IMR-90 (cell line): ENCODE data around the gene LGALS13. TPM values are rescaled to one million over a fixed set of nuclear protein-coding genes. Genes with fewer than 3 reads are reported as not detected.

ENCODE experiments used
- ATAC-seq: fragments of 200-7000 bp; cut with Tn5 transposase; 2 replicates; pipeline ENCODE4 v1.9.1; 2020; ENCODE audit warnings: low read depth, mild to moderate bottlenecking, moderate library complexity
- BruUV-seq: library from RNA; stranded (reverse); fragments of 400-500 nt; replicated peaks from 2 replicates; lab custom pipeline; 2021; lab: Mats Ljungman, UMichigan
- CTCF ChIA-PET: fragments of 300-600 bp; formaldehyde crosslinking; extraction: SDS; loops from one replicate; lab custom pipeline; 2021; ENCODE audit warnings: antibody characterized with exemption; lab: Yijun Ruan, JAX
- POLR2A ChIA-PET: fragments of 300-600 bp; sonication (Branson Sonifier 250); formaldehyde crosslinking; loops from one replicate; lab custom pipeline; 2022; ENCODE audit warnings: antibody characterized with exemption; ENCODE audit not compliant: unreplicated experiment; lab: Charles Lee
- DNase-seq: peaks from one replicate; pipeline ENCODE4 v3.0.0; 2013
- H2AFZ ChIP-seq: replicated peaks from 2 replicates; pipeline ENCODE3; 2013; ENCODE audit warnings: low read length, mild to moderate bottlenecking; ENCODE audit not compliant: poor library complexity
- H2AK5ac ChIP-seq: 2 replicates; pipeline ENCODE4 v1.6.1; 2013; ENCODE audit warnings: low read depth, low read length, inconsistent platforms
- H2AK9ac ChIP-seq: replicated peaks from 2 replicates; pipeline ENCODE3; 2013; ENCODE audit warnings: mild to moderate bottlenecking, low read depth, low read length, moderate library complexity; ENCODE audit not compliant: poor library complexity
- H2BK120ac ChIP-seq: 2 replicates; pipeline ENCODE4 v1.6.1; 2013; ENCODE audit warnings: low read depth, low read length, inconsistent platforms
- H2BK15ac ChIP-seq: 3 replicates; pipeline ENCODE4 v1.6.1; 2013; ENCODE audit warnings: low read depth, low read length, inconsistent platforms
- H2BK20ac ChIP-seq: 2 replicates; pipeline ENCODE4 v1.6.1; 2013; ENCODE audit warnings: low read depth, mild to moderate bottlenecking, inconsistent platforms, low read length, moderate library complexity
- H2BK5ac ChIP-seq: 2 replicates; pipeline ENCODE4 v1.6.1; 2013; ENCODE audit warnings: mild to moderate bottlenecking, low read depth, low read length, inconsistent platforms; ENCODE audit not compliant: poor library complexity, severe bottlenecking
- H3K14ac ChIP-seq: replicated peaks from 2 replicates; pipeline ENCODE4 v1.6.1; 2013; ENCODE audit warnings: low read depth, low read length, inconsistent platforms
- H3K18ac ChIP-seq: 2 replicates; pipeline ENCODE4 v1.6.1; 2013; ENCODE audit warnings: low read depth, low read length, control low read depth
- H3K23ac ChIP-seq: 2 replicates; pipeline ENCODE4 v1.6.1; 2013; ENCODE audit warnings: low read depth, low read length, inconsistent platforms
- H3K27ac ChIP-seq: 2 replicates; pipeline ENCODE4 v1.5.1; 2013; ENCODE audit warnings: mild to moderate bottlenecking, control low read depth, low read length; ENCODE audit not compliant: insufficient read depth
- H3K27me3 ChIP-seq: 2 replicates; pipeline ENCODE4 v1.6.1; 2013; ENCODE audit warnings: low read length; ENCODE audit not compliant: control insufficient read depth, insufficient read depth
- H3K36me3 ChIP-seq: 2 replicates; pipeline ENCODE4 v1.6.1; 2013; ENCODE audit warnings: low read length, mixed read lengths; ENCODE audit not compliant: control insufficient read depth, insufficient read depth
- H3K4ac ChIP-seq: 2 replicates; pipeline ENCODE4 v1.6.1; 2013; ENCODE audit warnings: low read depth, low read length, inconsistent platforms
- H3K4me1 ChIP-seq: 2 replicates; pipeline ENCODE4 v1.6.1; 2013; ENCODE audit warnings: low read length, mixed read lengths; ENCODE audit not compliant: control insufficient read depth, insufficient read depth
- H3K4me2 ChIP-seq: 2 replicates; pipeline ENCODE4 v1.6.1; 2013; ENCODE audit warnings: low read depth, mild to moderate bottlenecking, control low read depth, low read length, moderate library complexity
- H3K4me3 ChIP-seq: 2 replicates; pipeline ENCODE4 v1.5.1; 2013; ENCODE audit warnings: low read depth, mild to moderate bottlenecking, control low read depth, low read length, moderate library complexity; ENCODE audit not compliant: insufficient read depth
- H3K56ac ChIP-seq: 2 replicates; pipeline ENCODE4 v1.6.1; 2013; ENCODE audit warnings: low read length, inconsistent platforms; ENCODE audit not compliant: insufficient read depth; ENCODE audit errors: extremely low read depth
- H3K79me1 ChIP-seq, 2 experiments: 2 replicates each; pipeline ENCODE4 v1.6.1; 2013; ENCODE audit warnings: low read length in 2 of 2, inconsistent platforms in 1 of 2, low read depth in 1 of 2
- H3K9ac ChIP-seq: 2 replicates; pipeline ENCODE4 v1.6.1; 2013; ENCODE audit warnings: low read depth, low read length, control low read depth
- H3K9me1 ChIP-seq: 2 replicates; pipeline ENCODE4 v1.6.1; 2013; ENCODE audit warnings: low read length, inconsistent platforms; ENCODE audit not compliant: insufficient read depth
- H3K9me3 ChIP-seq: 2 replicates; pipeline ENCODE4 v1.6.1; 2013; ENCODE audit warnings: low read length; ENCODE audit not compliant: control insufficient read depth, insufficient read depth
- H4K20me1 ChIP-seq: 2 replicates; pipeline ENCODE4 v1.6.1; 2013; ENCODE audit warnings: low read length, inconsistent platforms; ENCODE audit not compliant: insufficient read depth
- H4K5ac ChIP-seq: 2 replicates; pipeline ENCODE4 v1.6.1; 2013; ENCODE audit warnings: mild to moderate bottlenecking, low read depth, low read length, control low read depth
- H4K8ac ChIP-seq, 2 experiments: 2 replicates each; pipeline ENCODE4 v1.6.1; 2013; ENCODE audit warnings: low read depth in 2 of 2, low read length in 2 of 2, control low read depth in 1 of 2, inconsistent platforms in 1 of 2
- H4K91ac ChIP-seq: 2 replicates; pipeline ENCODE4 v1.6.1; 2013; ENCODE audit warnings: low read depth, low read length, inconsistent platforms; ENCODE audit not compliant: insufficient read depth
- BHLHE40 ChIP-seq: fragments of 150-350 bp; IDR thresholded peaks from 2 replicates; pipeline ENCODE4 v1.6.1; 2016; ENCODE audit warnings: mild to moderate bottlenecking, low read depth, low read length
- MAFK ChIP-seq: IDR thresholded peaks from 2 replicates; pipeline ENCODE4 v1.6.1; 2012; ENCODE audit warnings: low read depth, low read length, improper control_type of control experiment
- MAZ ChIP-seq: IDR thresholded peaks from 2 replicates; pipeline ENCODE4 v1.6.1; 2012; ENCODE audit warnings: low read depth, mild to moderate bottlenecking, low read length, improper control_type of control experiment, moderate library complexity, borderline replicate concordance
- MXI1 ChIP-seq: IDR thresholded peaks from 2 replicates; pipeline ENCODE4 v1.6.1; 2012; ENCODE audit warnings: low read depth, mild to moderate bottlenecking, low read length, moderate library complexity, borderline replicate concordance
- NFE2L2 ChIP-seq: fragments of 150-350 bp; IDR thresholded peaks from 2 replicates; pipeline ENCODE4 v1.6.1; 2016; ENCODE audit warnings: low read depth, mild to moderate bottlenecking, low read length
- POLR2A ChIP-seq: IDR thresholded peaks from 2 replicates; pipeline ENCODE4 v1.6.1; 2012; ENCODE audit warnings: mild to moderate bottlenecking, low read depth, low read length
- RAD21 ChIP-seq: IDR thresholded peaks from 2 replicates; pipeline ENCODE4 v1.6.1; 2012; ENCODE audit warnings: low read length, improper control_type of control experiment
- RCOR1 ChIP-seq: IDR thresholded peaks from 2 replicates; pipeline ENCODE4 v1.6.1; 2012; ENCODE audit warnings: mild to moderate bottlenecking, low read length, improper control_type of control experiment; ENCODE audit not compliant: insufficient replicate concordance
- RFX5 ChIP-seq: IDR thresholded peaks from 2 replicates; pipeline ENCODE4 v1.8.0; 2012; ENCODE audit warnings: low read depth, mild to moderate bottlenecking, low read length, moderate library complexity
- WGBS, 2 experiments: methylation state at CpG; one replicate each; pipeline versions ENCODE4 v1.1.5 to v1.1.7; 2013; ENCODE audit warnings: missing lambda C conversion rate in 2 of 2; ENCODE audit not compliant: insufficient read length in 1 of 2; ENCODE audit errors: extremely low coverage in 2 of 2; 5-methylcytosine and 5-hydroxymethylcytosine counted together
- dilution Hi-C: fragments of 300-500 bp; cut with HindIII; formaldehyde crosslinking; loops from one replicate; pipeline ENCODE4 v1.14.3; 2018; ENCODE audit warnings: low sequenced_read_pairs; ENCODE audit not compliant: unreplicated experiment
- in situ Hi-C: fragments of 300-500 bp; cut with MboI; formaldehyde crosslinking; loops from 3 replicates; pipeline ENCODE4 v1.14.3; 2019; ENCODE audit warnings: low sequenced_read_pairs, inconsistent platforms, mixed read lengths
- intact Hi-C: fragments of 100-400 bp; cut with micrococcal nuclease; formaldehyde crosslinking; loops from 2 replicates; pipeline ENCODE4 v1.10.0; 2022
- polyA plus RNA-seq, 3 experiments: library from polyadenylated mRNA; depleted of rRNA; stranded (reverse); fragments of >200 nt; gene quantifications; 2 replicates each; pipeline ENCODE4 v1.2.3, GENCODE V29; 2012; ENCODE audit warnings: low replicate concordance in 1 of 3
- total RNA-seq: library from RNA; depleted of rRNA; stranded (reverse); fragments of >200 nt; gene quantifications from 2 replicates; pipeline ENCODE4 v1.2.3, GENCODE V29; 2012
- TF ChIP-seq, protein P1 (sequence below): fragments of 150-350 bp; IDR thresholded peaks from 2 replicates; pipeline ENCODE4 v1.6.1; 2016; ENCODE audit warnings: low read depth, mild to moderate bottlenecking, low read length, moderate library complexity, borderline replicate concordance
- TF ChIP-seq, protein P2 (sequence below): conservative IDR thresholded peaks from 2 replicates; pipeline ENCODE4 v1.5.1; 2012; ENCODE audit warnings: mild to moderate bottlenecking, low read depth, low read length, improper control_type of control experiment

Gene LGALS13
- total and polyA plus RNA-seq, 2 of the 4 experiments (the other 2 are of a cell fraction) = not detected

DNA sequence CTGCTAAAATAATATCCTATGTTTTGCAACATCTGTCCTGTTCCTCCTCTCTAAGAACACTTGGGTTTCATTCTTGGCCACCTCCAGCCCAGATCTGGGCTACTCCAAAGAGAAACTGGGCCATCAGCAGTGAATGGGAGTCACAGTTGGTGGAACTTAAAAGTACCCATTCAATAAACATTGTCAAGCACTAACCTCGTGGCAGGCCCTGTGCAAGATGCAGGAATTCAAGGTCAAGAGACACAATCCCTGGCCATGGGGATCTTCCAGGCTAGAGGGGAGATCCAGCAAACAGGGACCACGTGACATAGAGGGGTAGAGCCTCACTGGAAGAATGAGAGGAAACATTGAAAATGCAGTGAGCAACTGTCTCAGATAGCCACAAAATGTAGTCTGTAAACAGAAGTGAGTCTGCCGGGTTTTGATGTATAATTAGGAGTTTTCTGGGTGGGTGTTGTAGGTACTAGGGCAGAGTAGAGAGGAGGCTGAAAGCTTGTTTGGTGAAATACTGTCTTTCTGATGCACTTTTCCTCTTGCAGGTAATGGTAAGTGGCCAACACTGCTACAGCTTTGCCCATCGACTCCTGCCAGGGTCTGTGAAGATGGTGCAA is 47.5 kb upstream of the LGALS13 start:
- intact Hi-C loops = loop anchor here (5.0 kb wide), 1 partner anchor 212 kb away; no protein-coding TSS in a partner anchor
- no peak overlapping the region for H3K27ac ChIP-seq
- no peak overlapping the region for H4K5ac ChIP-seq
- no peak overlapping the region for H2AFZ ChIP-seq
- H3K27me3 ChIP-seq = peaks cover 14% of the 10 kb centered on the region
- no peak overlapping the region for H3K14ac ChIP-seq
- H3K4me2 ChIP-seq = no peak overlapping the region
- in situ Hi-C loops = loop anchor here (10.0 kb wide), 1 partner anchor 120 kb away; no protein-coding TSS in a partner anchor
- no TSS peak for BruUV-seq
- CTCF ChIA-PET = no interaction called here
- H2AK5ac ChIP-seq = no peak overlapping the region
- DNase-seq (no peak), ATAC-seq (no peak)
- no peak overlapping the region for H2BK20ac ChIP-seq
- H3K4me3 ChIP-seq = no peak overlapping the region
- no peak overlapping the region for H2BK120ac ChIP-seq
- WGBS, 2 experiments = 29% methylated on average over 2 of the region's 4 CpGs; no CpG with 5 or more reads in 1 of the 2 experiments
- no peak overlapping the region for H3K56ac ChIP-seq
- H3K79me1 ChIP-seq = no peaks in the 10 kb centered on the region
- H2BK15ac ChIP-seq = no peak overlapping the region
- no peak overlapping the region for H2AK9ac ChIP-seq
- no peaks in the 10 kb centered on the region for H3K4me1 ChIP-seq
- POLR2A ChIA-PET = no interaction called here
- H3K36me3 ChIP-seq = no peaks in the 10 kb centered on the region
- no peak overlapping the region for H3K4ac ChIP-seq
- dilution Hi-C loops = no loop called here
- no peak overlapping the region for H2BK5ac ChIP-seq
- no peaks in the 10 kb centered on the region for H3K9me1 ChIP-seq
- no peaks in the 10 kb centered on the region for H3K9me3 ChIP-seq
- no peak overlapping the region for H3K23ac ChIP-seq
- TF ChIP-seq POLR2A (no peak), BHLHE40 (no peak), RAD21 (no peak), MXI1 (no peak), MAZ (no peak), NFE2L2 (no peak), RFX5 (no peak), MAFK (no peak), RCOR1 (no peak)
- TF ChIP-seq, protein P1, sequence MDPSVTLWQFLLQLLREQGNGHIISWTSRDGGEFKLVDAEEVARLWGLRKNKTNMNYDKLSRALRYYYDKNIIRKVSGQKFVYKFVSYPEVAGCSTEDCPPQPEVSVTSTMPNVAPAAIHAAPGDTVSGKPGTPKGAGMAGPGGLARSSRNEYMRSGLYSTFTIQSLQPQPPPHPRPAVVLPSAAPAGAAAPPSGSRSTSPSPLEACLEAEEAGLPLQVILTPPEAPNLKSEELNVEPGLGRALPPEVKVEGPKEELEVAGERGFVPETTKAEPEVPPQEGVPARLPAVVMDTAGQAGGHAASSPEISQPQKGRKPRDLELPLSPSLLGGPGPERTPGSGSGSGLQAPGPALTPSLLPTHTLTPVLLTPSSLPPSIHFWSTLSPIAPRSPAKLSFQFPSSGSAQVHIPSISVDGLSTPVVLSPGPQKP = no peak
- TF ChIP-seq, protein P2, sequence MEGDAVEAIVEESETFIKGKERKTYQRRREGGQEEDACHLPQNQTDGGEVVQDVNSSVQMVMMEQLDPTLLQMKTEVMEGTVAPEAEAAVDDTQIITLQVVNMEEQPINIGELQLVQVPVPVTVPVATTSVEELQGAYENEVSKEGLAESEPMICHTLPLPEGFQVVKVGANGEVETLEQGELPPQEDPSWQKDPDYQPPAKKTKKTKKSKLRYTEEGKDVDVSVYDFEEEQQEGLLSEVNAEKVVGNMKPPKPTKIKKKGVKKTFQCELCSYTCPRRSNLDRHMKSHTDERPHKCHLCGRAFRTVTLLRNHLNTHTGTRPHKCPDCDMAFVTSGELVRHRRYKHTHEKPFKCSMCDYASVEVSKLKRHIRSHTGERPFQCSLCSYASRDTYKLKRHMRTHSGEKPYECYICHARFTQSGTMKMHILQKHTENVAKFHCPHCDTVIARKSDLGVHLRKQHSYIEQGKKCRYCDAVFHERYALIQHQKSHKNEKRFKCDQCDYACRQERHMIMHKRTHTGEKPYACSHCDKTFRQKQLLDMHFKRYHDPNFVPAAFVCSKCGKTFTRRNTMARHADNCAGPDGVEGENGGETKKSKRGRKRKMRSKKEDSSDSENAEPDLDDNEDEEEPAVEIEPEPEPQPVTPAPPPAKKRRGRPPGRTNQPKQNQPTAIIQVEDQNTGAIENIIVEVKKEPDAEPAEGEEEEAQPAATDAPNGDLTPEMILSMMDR = no peak
- H4K20me1 ChIP-seq = no peaks in the 10 kb centered on the region
- H4K91ac ChIP-seq = no peak overlapping the region
- H4K8ac ChIP-seq = no peak overlapping the region
- H3K18ac ChIP-seq = no peak overlapping the region
- no peak overlapping the region for H3K9ac ChIP-seq
